Upper lobe of right lung (tissue), 1 donor: ENCODE measurements around the gene LPXN. TPM values are rescaled to one million over a fixed set of nuclear protein-coding genes. Genes with fewer than 3 reads are reported as not detected.

Experiments
- total RNA-seq: library from RNA; stranded (reverse); fragmentation: NEBNext Ultra II Directional; extraction: Animal tissue kit (Norgen Biotek cat#: 25700); gene quantifications from one replicate; pipeline ENCODE4 v1.2.1, GENCODE V29; 2021
- donor health status: DM: no; HTN: yes; CAD: no; lungs with severe emphysema.

The LPXN gene
- total RNA-seq, 1 donor from 2014 or later, result 46.5 TPM

Other genes starting within 250 kb of the LPXN start
- not detected for gene OR5B17, start 216.8 kb downstream of the LPXN start, total RNA-seq
- gene OR5B3, start 169.0 kb downstream of the LPXN start, total RNA-seq, result not detected
- gene OR5B2, start 147.7 kb downstream of the LPXN start, total RNA-seq, result not detected
- not detected for gene OR5B12, start 133.6 kb downstream of the LPXN start, total RNA-seq
- not detected for gene OR5B21, start 67.8 kb downstream of the LPXN start, total RNA-seq
- 48.3 TPM for gene ZFP91, start 3.2 kb upstream of the LPXN start, total RNA-seq
- gene CNTF, start 46.8 kb upstream of the LPXN start, total RNA-seq, result 1.2 TPM
- gene GLYAT, start 156.1 kb upstream of the LPXN start, total RNA-seq, result not detected